Measurements from ENCODE around the gene GPC6. TPM values are rescaled to one million over a fixed set of nuclear protein-coding genes. Genes with fewer than 3 reads are reported as not detected.

Gene GPC6
- total RNA-seq, 1 experiment from 2014 or later = 1.6 TPM

- Histone ChIP-seq H3K36me3 (no peaks in the 10 kb centered on the region), H3K9me3 (replicated peaks) (no peaks in the 10 kb centered on the region), H3K27ac (no peak overlapping the region), H3K27me3 (replicated peaks) (no peaks in the 10 kb centered on the region), H3K4me1 (replicated peaks) (peaks cover 12% of the 10 kb centered on the region), H3K4me3 (no peak overlapping the region)
- no peak for DNase-seq (ENCODE audit: low read depth in 1 of 2, low spot score in 2 of 2)
These were observed 39.2 kb downstream of the GPC6 start for GRCh38 chr13:93265800-93266199.

- H3K9me3 ChIP-seq (replicated peaks) = no peaks in the 10 kb centered on the region
- H3K27me3 ChIP-seq (replicated peaks) = no peaks in the 10 kb centered on the region; the same call in 1 of the 2 replicates
These were observed 40.1 kb downstream of the GPC6 start for GRCh38 chr13:93266681-93267080.

GRCh38 chr13:93268327-93269028, 41.9 kb downstream of the GPC6 start:
- Histone ChIP-seq H3K4me1 (replicated peaks) (no peaks in the 10 kb centered on the region), H3K4me3 (no peak overlapping the region), H3K27me3 (replicated peaks) (no peaks in the 10 kb centered on the region; the same call in 1 of the 2 replicates), H3K27ac (no peak overlapping the region), H3K36me3 (no peaks in the 10 kb centered on the region), H3K9me3 (replicated peaks) (no peaks in the 10 kb centered on the region)
- DNase-seq (ENCODE audit: low read depth in 1 of 2, low spot score in 2 of 2) = no peak

More at GRCh38 chr13:93266681-93267080, 40.1 kb downstream of the GPC6 start:
- no peak overlapping the region for H3K4me3 ChIP-seq
- H3K4me1 ChIP-seq (replicated peaks) = peaks cover 12% of the 10 kb centered on the region
- no peaks in the 10 kb centered on the region for H3K36me3 ChIP-seq
- no peak overlapping the region for H3K27ac ChIP-seq
- no peak for DNase-seq (ENCODE audit: low read depth in 1 of 2, low spot score in 2 of 2)

- Histone ChIP-seq H3K4me3 (no peak overlapping the region), H3K36me3 (no peaks in the 10 kb centered on the region), H3K4me1 (replicated peaks) (no peaks in the 10 kb centered on the region), H3K9me3 (replicated peaks) (no peaks in the 10 kb centered on the region), H3K27ac (no peak overlapping the region), H3K27me3 (replicated peaks) (no peaks in the 10 kb centered on the region; the same call in 1 of the 2 replicates)
- no peak for DNase-seq (ENCODE audit: low read depth in 1 of 2, low spot score in 2 of 2)
These were observed 44.4 kb downstream of the GPC6 start for GRCh38 chr13:93270769-93271742.

- Histone ChIP-seq H3K4me3 (no peak overlapping the region), H3K27me3 (replicated peaks) (peaks cover 9% of the 10 kb centered on the region), H3K36me3 (no peaks in the 10 kb centered on the region), H3K4me1 (replicated peaks) (no peaks in the 10 kb centered on the region), H3K27ac (no peak overlapping the region), H3K9me3 (replicated peaks) (no peaks in the 10 kb centered on the region)
- DNase-seq (ENCODE audit: low read depth in 1 of 2, low spot score in 2 of 2) = no peak
These were observed 53.4 kb downstream of the GPC6 start for GRCh38 chr13:93279982-93280381.

GRCh38 chr13:93280688-93281087, 54.1 kb downstream of the GPC6 start:
- no peak overlapping the region for H3K4me3 ChIP-seq
- H3K4me1 ChIP-seq (replicated peaks) = no peaks in the 10 kb centered on the region
- no peaks in the 10 kb centered on the region for H3K36me3 ChIP-seq
- H3K27ac ChIP-seq = no peak overlapping the region
- DNase-seq (ENCODE audit: low read depth in 1 of 2, low spot score in 2 of 2) = no peak
- H3K27me3 ChIP-seq (replicated peaks) = peaks cover 15% of the 10 kb centered on the region
- no peaks in the 10 kb centered on the region for H3K9me3 ChIP-seq (replicated peaks)

GRCh38 chr13:93283255-93283654, 56.6 kb downstream of the GPC6 start:
- Histone ChIP-seq H3K4me3 (no peak overlapping the region), H3K4me1 (replicated peaks) (no peaks in the 10 kb centered on the region), H3K9me3 (replicated peaks) (no peaks in the 10 kb centered on the region), H3K27ac (no peak overlapping the region), H3K36me3 (no peaks in the 10 kb centered on the region), H3K27me3 (replicated peaks) (peaks cover 15% of the 10 kb centered on the region)
- DNase-seq (ENCODE audit: low read depth in 1 of 2, low spot score in 2 of 2) = no peak

- H3K27ac ChIP-seq = no peak overlapping the region
- no peak overlapping the region for H3K4me3 ChIP-seq
- H3K27me3 ChIP-seq (replicated peaks) = peaks cover 13% of the 10 kb centered on the region
- H3K36me3 ChIP-seq = no peaks in the 10 kb centered on the region
- H3K4me1 ChIP-seq (replicated peaks) = no peaks in the 10 kb centered on the region
- no peak for DNase-seq (ENCODE audit: low read depth in 1 of 2, low spot score in 2 of 2)
- no peaks in the 10 kb centered on the region for H3K9me3 ChIP-seq (replicated peaks)
These were observed 57.5 kb downstream of the GPC6 start for GRCh38 chr13:93284064-93284463.

- no peaks in the 10 kb centered on the region for H3K36me3 ChIP-seq
- H3K27ac ChIP-seq = no peak overlapping the region
- DNase-seq (ENCODE audit: low read depth in 1 of 2, low spot score in 2 of 2) = no peak
- H3K27me3 ChIP-seq (replicated peaks) = peaks cover 13% of the 10 kb centered on the region
- no peaks in the 10 kb centered on the region for H3K4me1 ChIP-seq (replicated peaks)
- no peaks in the 10 kb centered on the region for H3K9me3 ChIP-seq (replicated peaks)
- no peak overlapping the region for H3K4me3 ChIP-seq
These were observed 59.4 kb downstream of the GPC6 start for GRCh38 chr13:93286047-93286446.

- no peak overlapping the region for H3K4me3 ChIP-seq
- no peak overlapping the region for H3K27ac ChIP-seq
- DNase-seq (ENCODE audit: low read depth in 1 of 2, low spot score in 2 of 2) = no peak
- H3K4me1 ChIP-seq (replicated peaks) = no peaks in the 10 kb centered on the region
- peaks cover 10% of the 10 kb centered on the region; the same call in 1 of the 2 replicates for H3K27me3 ChIP-seq (replicated peaks)
- no peaks in the 10 kb centered on the region for H3K36me3 ChIP-seq
- no peaks in the 10 kb centered on the region for H3K9me3 ChIP-seq (replicated peaks)
These were observed 62.4 kb downstream of the GPC6 start for GRCh38 chr13:93289053-93289452.

- no peaks in the 10 kb centered on the region for H3K4me1 ChIP-seq (replicated peaks)
- H3K4me3 ChIP-seq = no peak overlapping the region
- peaks cover 10% of the 10 kb centered on the region; the same call in 1 of the 2 replicates for H3K27me3 ChIP-seq (replicated peaks)
- no peaks in the 10 kb centered on the region for H3K9me3 ChIP-seq (replicated peaks)
- no peak overlapping the region for H3K27ac ChIP-seq
- no peaks in the 10 kb centered on the region for H3K36me3 ChIP-seq
- DNase-seq (ENCODE audit: low read depth in 1 of 2, low spot score in 2 of 2) = no peak
These were observed 63.2 kb downstream of the GPC6 start for GRCh38 chr13:93289842-93290241.

- Histone ChIP-seq H3K9me3 (replicated peaks) (no peaks in the 10 kb centered on the region), H3K27me3 (replicated peaks) (peaks cover 6% of the 10 kb centered on the region; the same call in 1 of the 2 replicates), H3K4me1 (replicated peaks) (no peaks in the 10 kb centered on the region), H3K27ac (no peak overlapping the region), H3K4me3 (no peak overlapping the region), H3K36me3 (no peaks in the 10 kb centered on the region)
- no peak for DNase-seq (ENCODE audit: low read depth in 1 of 2, low spot score in 2 of 2)
These were observed 63.9 kb downstream of the GPC6 start for GRCh38 chr13:93290503-93290902.

- no peak overlapping the region for H3K27ac ChIP-seq
- H3K9me3 ChIP-seq (replicated peaks) = no peaks in the 10 kb centered on the region
- peaks cover 2% of the 10 kb centered on the region; the same call in 1 of the 2 replicates for H3K27me3 ChIP-seq (replicated peaks)
- no peak overlapping the region for H3K4me3 ChIP-seq
- H3K36me3 ChIP-seq = no peaks in the 10 kb centered on the region
- DNase-seq (ENCODE audit: low read depth in 1 of 2, low spot score in 2 of 2) = no peak
- no peaks in the 10 kb centered on the region for H3K4me1 ChIP-seq (replicated peaks)
These were observed 65.8 kb downstream of the GPC6 start for GRCh38 chr13:93292366-93292765.

- no peak overlapping the region for H3K4me3 ChIP-seq
- H3K36me3 ChIP-seq = no peaks in the 10 kb centered on the region
- H3K27ac ChIP-seq = no peak overlapping the region
- no peaks in the 10 kb centered on the region for H3K9me3 ChIP-seq (replicated peaks)
- DNase-seq (ENCODE audit: low read depth in 1 of 2, low spot score in 2 of 2) = no peak
- no peaks in the 10 kb centered on the region for H3K4me1 ChIP-seq (replicated peaks)
- no peaks in the 10 kb centered on the region for H3K27me3 ChIP-seq (replicated peaks)
These were observed 67.1 kb downstream of the GPC6 start for GRCh38 chr13:93293710-93294109.

Data from SJSA1 (cell line).